ENCODE data around the gene ANKRD33.

ANKRD33 gene

GRCh38 chr12:51850081-51850964 lies 37.6 kb upstream of the ANKRD33 start:
- TF ChIP-seq ZFP30 (CRISPR knock-in tag; IDR thresholded peaks at IDR 0.05): no peak
- TF ChIP-seq SNAI2 (CRISPR knock-in tag; IDR thresholded peaks at IDR 0.05): no peak
- TF ChIP-seq ESRRG (CRISPR knock-in tag; IDR thresholded peaks at IDR 0.05): no peak
- TF ChIP-seq TCF4 (CRISPR knock-in tag; IDR thresholded peaks at IDR 0.05; ENCODE audit: borderline replicate concordance): no peak
- TF ChIP-seq ZNF8 (CRISPR knock-in tag; IDR thresholded peaks at IDR 0.05): no peak
- TF ChIP-seq ZC3H10 (CRISPR knock-in tag; IDR thresholded peaks at IDR 0.05): no peak
- no peak for TF ChIP-seq ZNF565 (CRISPR knock-in tag; conservative IDR thresholded peaks at IDR 0.05; ENCODE audit: low read depth)
- TF ChIP-seq GLIS3 (CRISPR knock-in tag; IDR thresholded peaks at IDR 0.05): no peak
- TF ChIP-seq ZFP3 (CRISPR knock-in tag; IDR thresholded peaks at IDR 0.05): no peak
- no peak for TF ChIP-seq RARB (CRISPR knock-in tag; IDR thresholded peaks at IDR 0.05)
- TF ChIP-seq ZNF70 (CRISPR knock-in tag; IDR thresholded peaks at IDR 0.05): no peak
- TF ChIP-seq OSR1 (CRISPR knock-in tag; IDR thresholded peaks at IDR 0.05): no peak
- no peak for TF ChIP-seq ARNTL (CRISPR knock-in tag; IDR thresholded peaks at IDR 0.05; ENCODE audit: borderline replicate concordance, low read depth)
- TF ChIP-seq ISL1 (CRISPR knock-in tag; IDR thresholded peaks at IDR 0.05): no peak
- no peak for TF ChIP-seq POU6F1 (CRISPR knock-in tag; IDR thresholded peaks at IDR 0.05; ENCODE audit: borderline replicate concordance, low read depth)
- TF ChIP-seq BACH2 (CRISPR knock-in tag; IDR thresholded peaks at IDR 0.05; ENCODE audit: borderline replicate concordance): no peak
- no peak for TF ChIP-seq TOX (CRISPR knock-in tag; IDR thresholded peaks at IDR 0.05; ENCODE audit: borderline replicate concordance)
- no peak for TF ChIP-seq TSHZ2 (CRISPR knock-in tag; IDR thresholded peaks at IDR 0.05)
- ATAC-seq: no peak

GRCh38 chr12:51850965-51851299 lies 37.0 kb upstream of the ANKRD33 start:
- ATAC-seq: no peak
- TF ChIP-seq PPARA (CRISPR knock-in tag; IDR thresholded peaks at IDR 0.05; ENCODE audit: borderline replicate concordance) (no peak), ZNF8 (CRISPR knock-in tag; IDR thresholded peaks at IDR 0.05) (no peak), CREB5 (CRISPR knock-in tag; IDR thresholded peaks at IDR 0.05; ENCODE audit: low read depth) (no peak), GLIS3 (CRISPR knock-in tag; IDR thresholded peaks at IDR 0.05) (no peak), ZNF565 (CRISPR knock-in tag; conservative IDR thresholded peaks at IDR 0.05; ENCODE audit: low read depth) (no peak), RARB (CRISPR knock-in tag; IDR thresholded peaks at IDR 0.05) (no peak), POU6F1 (CRISPR knock-in tag; IDR thresholded peaks at IDR 0.05; ENCODE audit: borderline replicate concordance, low read depth) (no peak), ZFP30 (CRISPR knock-in tag; IDR thresholded peaks at IDR 0.05) (no peak), OSR1 (CRISPR knock-in tag; IDR thresholded peaks at IDR 0.05) (no peak), BACH2 (CRISPR knock-in tag; IDR thresholded peaks at IDR 0.05; ENCODE audit: borderline replicate concordance) (no peak), SNAI2 (CRISPR knock-in tag; IDR thresholded peaks at IDR 0.05) (no peak), PATZ1 (CRISPR knock-in tag; IDR thresholded peaks at IDR 0.05; ENCODE audit: borderline replicate concordance) (no peak), ISL1 (CRISPR knock-in tag; IDR thresholded peaks at IDR 0.05) (no peak), CSDC2 (CRISPR knock-in tag; IDR thresholded peaks at IDR 0.05) (no peak)
